GM12865 (cell line): ENCODE data around the gene PARP2.

Source experiments
- DNase-seq: peaks from one replicate; pipeline ENCODE4 v3.0.0; 2010; ENCODE audit warnings: low read depth
- H3K4me3 ChIP-seq: 2 replicates; pipeline ENCODE4 v1.5.1; 2011; ENCODE audit warnings: mild to moderate bottlenecking, low read depth, low read length, control low read depth
- CTCF ChIP-seq: IDR thresholded peaks from 2 replicates; pipeline ENCODE4 v1.5.1; 2011; ENCODE audit warnings: low read length, control low read depth, low read depth, inconsistent platforms; ENCODE audit not compliant: insufficient read depth; ENCODE audit errors: missing control alignments

Gene PARP2

GRCh38 chr14:20314026-20314425, 29.4 kb upstream of the PARP2 start:
- TF ChIP-seq CTCF = no peak
- DNase-seq = no peak
- H3K4me3 ChIP-seq = no peak overlapping the region

- DNase-seq = no peak
These were observed 25.7 kb upstream of the PARP2 start for GRCh38 chr14:20317720-20318119.

GRCh38 chr14:20327005-20327869, 16.2 kb upstream of the PARP2 start:
- peak; percentile 70 for DNase-seq
- peak; percentile 65 for TF ChIP-seq CTCF
- no peak overlapping the region for H3K4me3 ChIP-seq

More at GRCh38 chr14:20317720-20318119, 25.7 kb upstream of the PARP2 start:
- no peak for TF ChIP-seq CTCF
- no peak overlapping the region for H3K4me3 ChIP-seq

- TF ChIP-seq CTCF = no peak
- no peak overlapping the region for H3K4me3 ChIP-seq
- no peak for DNase-seq
These were observed 14.7 kb upstream of the PARP2 start for GRCh38 chr14:20328705-20329104.

- no peak overlapping the region for H3K4me3 ChIP-seq
- TF ChIP-seq CTCF = no peak
- DNase-seq = no peak
These were observed 14.1 kb upstream of the PARP2 start for GRCh38 chr14:20329355-20329754.

GRCh38 chr14:20331053-20331613, 12.3 kb upstream of the PARP2 start:
- H3K4me3 ChIP-seq = peak overlapping the region; percentile 100
- no peak for DNase-seq

More at GRCh38 chr14:20331053-20331613, 12.3 kb upstream of the PARP2 start:
- TF ChIP-seq CTCF = no peak
